HG03460 (cell line): ENCODE measurements around the gene CACNA1C.
"Not testable (repeated sequence)": the region's sequence is repeated elsewhere in the genome, so short reads cannot be mapped to it uniquely, and the experiment has no call there.

Experiments used
- ATAC-seq: cut with Tn5 transposase; IDR thresholded peaks from one replicate; pipeline ENCODE4 v1.9.1; 2021; ENCODE audit not compliant: unreplicated experiment

Gene CACNA1C

GRCh38 chr12:2248087-2248900 is 195.5 kb downstream of the CACNA1C start:
- ATAC-seq: peak; percentile 22

GRCh38 chr12:2248901-2249381 is 196.2 kb downstream of the CACNA1C start:
- peak; percentile 62 for ATAC-seq

GRCh38 chr12:2250797-2251196 is 198.0 kb downstream of the CACNA1C start:
- no peak for ATAC-seq

GRCh38 chr12:2251526-2252209 is 198.9 kb downstream of the CACNA1C start:
- no peak for ATAC-seq

- no peak for ATAC-seq
These were observed 202.5 kb downstream of the CACNA1C start for GRCh38 chr12:2255311-2255710.

- ATAC-seq: not testable (repeated sequence)
These were observed 202.9 kb downstream of the CACNA1C start for GRCh38 chr12:2255731-2256130.

GRCh38 chr12:2256453-2256852 is 203.7 kb downstream of the CACNA1C start:
- ATAC-seq: no peak

GRCh38 chr12:2256915-2257314 is 204.1 kb downstream of the CACNA1C start:
- no peak for ATAC-seq

GRCh38 chr12:2258025-2258424 is 205.2 kb downstream of the CACNA1C start:
- ATAC-seq: no peak

- ATAC-seq: no peak
These were observed 206.6 kb downstream of the CACNA1C start for GRCh38 chr12:2259369-2259768.

- ATAC-seq: no peak
These were observed 207.7 kb downstream of the CACNA1C start for GRCh38 chr12:2260441-2260840.

- no peak for ATAC-seq
These were observed 208.9 kb downstream of the CACNA1C start for GRCh38 chr12:2261708-2262107.

GRCh38 chr12:2262449-2262848 is 209.7 kb downstream of the CACNA1C start:
- no peak for ATAC-seq

- no peak for ATAC-seq
These were observed 211.1 kb downstream of the CACNA1C start for GRCh38 chr12:2263901-2264300.

- no peak for ATAC-seq
These were observed 212.0 kb downstream of the CACNA1C start for GRCh38 chr12:2264651-2265232.

GRCh38 chr12:2265461-2266167 is 212.8 kb downstream of the CACNA1C start:
- no peak for ATAC-seq

- ATAC-seq: no peak
These were observed 214.2 kb downstream of the CACNA1C start for GRCh38 chr12:2266666-2267620.

GRCh38 chr12:2267703-2268470 is 215.1 kb downstream of the CACNA1C start:
- ATAC-seq: no peak
